ENCODE results near the gene MBNL1. TPM values are rescaled to one million over a fixed set of nuclear protein-coding genes. Genes with fewer than 3 reads are reported as not detected.
A peak's percentile ranks its signal among the peaks of the same experiment; 100 is the strongest.

The MBNL1 gene
- polyA plus RNA-seq, 1 donor (not counting 4 experiments of a cell fraction or from before 2014, with no cell fraction given): 58.3 TPM

DNA sequence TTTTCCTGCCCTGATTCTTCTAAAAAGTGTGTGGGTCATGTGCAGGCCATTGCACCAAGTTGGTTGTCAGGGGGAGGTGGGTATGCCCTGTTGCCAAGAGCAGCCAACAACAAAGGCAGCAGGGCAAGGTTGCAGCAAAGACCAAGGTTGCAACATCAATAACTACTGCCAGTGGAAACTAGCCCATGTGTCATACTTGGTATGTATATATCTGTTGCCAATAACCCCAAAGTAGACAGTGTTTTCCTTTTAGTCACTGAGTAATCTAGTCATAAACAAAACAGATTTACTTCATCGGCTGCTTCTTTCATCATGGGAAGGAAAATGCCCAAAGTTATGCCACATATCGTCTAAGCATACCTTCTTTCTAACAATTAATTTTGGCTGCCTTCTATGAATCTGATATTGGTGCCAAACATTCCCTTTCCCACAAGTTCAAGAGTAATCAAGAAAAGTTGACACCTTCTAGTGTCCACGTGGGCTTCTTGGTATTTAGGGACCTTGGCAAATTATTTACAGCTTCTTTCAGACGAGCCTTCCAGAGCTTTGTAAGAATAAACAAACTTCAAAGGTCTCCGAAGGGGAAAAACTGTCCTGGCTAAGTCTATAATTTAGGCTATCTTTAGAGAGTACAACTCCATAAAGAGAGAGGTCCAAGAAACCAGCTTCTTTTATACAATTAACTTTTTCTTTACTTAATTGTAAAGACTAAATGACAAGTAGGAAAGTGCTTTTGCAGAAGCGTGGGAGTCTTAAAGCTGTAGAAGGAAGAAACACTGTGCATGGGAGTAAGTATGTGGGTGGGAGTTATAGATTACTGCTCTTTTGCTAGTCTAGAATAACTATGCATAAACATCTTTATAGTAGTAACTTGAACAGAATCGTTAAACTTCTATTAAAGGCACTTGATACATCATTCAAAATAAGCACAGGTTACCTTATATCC, 10.0 kb upstream of the MBNL1 start:
- H3K9me1 ChIP-seq (ENCODE audit: control insufficient read depth, extremely low read depth, insufficient read depth, low read length): no peaks in the 10 kb centered on the region
- H3K4me3 ChIP-seq (ENCODE audit: control insufficient read depth in 2 of 3, extremely low read depth in 1 of 3, insufficient read depth in 2 of 3, low read depth in 1 of 3, low read length in 3 of 3): no peak overlapping the region
- dilution Hi-C loops (cut with MboI; ENCODE audit: extremely low pct_ligation_motif_present, low sequenced_read_pairs): no loop called here
- H3K27me3 ChIP-seq (ENCODE audit: control insufficient read depth, extremely low read depth, insufficient read depth, low read length): no peaks in the 10 kb centered on the region
- H3K27ac ChIP-seq (ENCODE audit: control insufficient read depth, insufficient read depth, low read length): peak overlapping the region; percentile 69
- TF ChIP-seq EZH2 (IDR thresholded peaks at IDR 0.05; ENCODE audit: low read length): no peak
- TF ChIP-seq, protein P1, sequence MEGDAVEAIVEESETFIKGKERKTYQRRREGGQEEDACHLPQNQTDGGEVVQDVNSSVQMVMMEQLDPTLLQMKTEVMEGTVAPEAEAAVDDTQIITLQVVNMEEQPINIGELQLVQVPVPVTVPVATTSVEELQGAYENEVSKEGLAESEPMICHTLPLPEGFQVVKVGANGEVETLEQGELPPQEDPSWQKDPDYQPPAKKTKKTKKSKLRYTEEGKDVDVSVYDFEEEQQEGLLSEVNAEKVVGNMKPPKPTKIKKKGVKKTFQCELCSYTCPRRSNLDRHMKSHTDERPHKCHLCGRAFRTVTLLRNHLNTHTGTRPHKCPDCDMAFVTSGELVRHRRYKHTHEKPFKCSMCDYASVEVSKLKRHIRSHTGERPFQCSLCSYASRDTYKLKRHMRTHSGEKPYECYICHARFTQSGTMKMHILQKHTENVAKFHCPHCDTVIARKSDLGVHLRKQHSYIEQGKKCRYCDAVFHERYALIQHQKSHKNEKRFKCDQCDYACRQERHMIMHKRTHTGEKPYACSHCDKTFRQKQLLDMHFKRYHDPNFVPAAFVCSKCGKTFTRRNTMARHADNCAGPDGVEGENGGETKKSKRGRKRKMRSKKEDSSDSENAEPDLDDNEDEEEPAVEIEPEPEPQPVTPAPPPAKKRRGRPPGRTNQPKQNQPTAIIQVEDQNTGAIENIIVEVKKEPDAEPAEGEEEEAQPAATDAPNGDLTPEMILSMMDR (optimal IDR thresholded peaks at IDR 0.05 in 1 of 3, IDR thresholded peaks at IDR 0.05 in 1 of 3, conservative IDR thresholded peaks at IDR 0.05 in 1 of 3; ENCODE audit: extremely low read depth in 1 of 3, insufficient read depth in 2 of 3, low read length in 3 of 3): no peak
- H4K20me1 ChIP-seq (ENCODE audit: control insufficient read depth, extremely low read depth, insufficient read depth, low read length): no peaks in the 10 kb centered on the region
- H3K4me1 ChIP-seq (ENCODE audit: control insufficient read depth, extremely low read depth, insufficient read depth, low read length): peaks cover 14% of the 10 kb centered on the region
- H3K4me2 ChIP-seq (ENCODE audit: control insufficient read depth, extremely low read depth, insufficient read depth, low read depth, low read length): peak overlapping the region; percentile 79
- H3K9me3 ChIP-seq (ENCODE audit: control insufficient read depth, low read depth, low read length): no peaks in the 10 kb centered on the region
- H2AFZ ChIP-seq (ENCODE audit: control insufficient read depth, low read length): no peak overlapping the region
- H3K79me2 ChIP-seq (ENCODE audit: control insufficient read depth, insufficient read depth, low read length): no peaks in the 10 kb centered on the region
- H3K36me3 ChIP-seq (ENCODE audit: control insufficient read depth in 2 of 2, extremely low read depth in 1 of 2, insufficient read depth in 2 of 2, low read length in 2 of 2): no peaks in the 10 kb centered on the region
- no peak for DNase-seq (ENCODE audit: low read depth, low spot score)
- H3K9ac ChIP-seq (ENCODE audit: control insufficient read depth, extremely low read depth, insufficient read depth, low read length): peak overlapping the region; percentile 48
- peak; percentile 95 for FAIRE-seq

DNA sequence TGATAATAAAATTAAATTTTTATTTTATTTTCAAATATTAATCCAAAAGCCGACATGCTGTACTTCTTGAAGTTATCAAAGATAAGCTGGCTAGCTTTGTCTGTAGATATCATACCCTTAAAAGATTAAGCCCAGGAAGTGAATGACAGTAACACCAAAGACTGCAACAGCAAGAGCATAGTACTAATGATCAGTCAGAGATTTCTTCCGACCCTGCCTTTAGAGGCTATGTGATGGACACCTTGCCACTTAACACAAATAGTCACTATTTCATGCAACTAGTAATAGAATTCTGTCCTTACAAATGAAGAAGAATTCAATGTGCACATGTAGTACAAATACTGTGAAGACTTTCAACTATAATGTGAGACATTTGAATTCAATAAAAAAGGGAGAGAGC, 9.3 kb upstream of the MBNL1 start:
- TF ChIP-seq, protein P1 (optimal IDR thresholded peaks at IDR 0.05 in 1 of 3, IDR thresholded peaks at IDR 0.05 in 1 of 3, conservative IDR thresholded peaks at IDR 0.05 in 1 of 3; ENCODE audit: extremely low read depth in 1 of 3, insufficient read depth in 2 of 3, low read length in 3 of 3): no peak
- no peak for TF ChIP-seq EZH2 (IDR thresholded peaks at IDR 0.05; ENCODE audit: low read length)
- H3K4me2 ChIP-seq (ENCODE audit: control insufficient read depth, extremely low read depth, insufficient read depth, low read depth, low read length): no peak overlapping the region
- H3K9me1 ChIP-seq (ENCODE audit: control insufficient read depth, extremely low read depth, insufficient read depth, low read length): no peaks in the 10 kb centered on the region
- H3K9me3 ChIP-seq (ENCODE audit: control insufficient read depth, low read depth, low read length): no peaks in the 10 kb centered on the region
- FAIRE-seq (no peak), DNase-seq (ENCODE audit: low read depth, low spot score) (no peak)
- no peak overlapping the region for H2AFZ ChIP-seq (ENCODE audit: control insufficient read depth, low read length)
- peaks cover 14% of the 10 kb centered on the region for H3K4me1 ChIP-seq (ENCODE audit: control insufficient read depth, extremely low read depth, insufficient read depth, low read length)
- H3K9ac ChIP-seq (ENCODE audit: control insufficient read depth, extremely low read depth, insufficient read depth, low read length): no peak overlapping the region
- H3K4me3 ChIP-seq (ENCODE audit: control insufficient read depth in 2 of 3, extremely low read depth in 1 of 3, insufficient read depth in 2 of 3, low read depth in 1 of 3, low read length in 3 of 3): no peak overlapping the region
- H3K79me2 ChIP-seq (ENCODE audit: control insufficient read depth, insufficient read depth, low read length): no peaks in the 10 kb centered on the region
- no peaks in the 10 kb centered on the region for H3K36me3 ChIP-seq (ENCODE audit: control insufficient read depth in 2 of 2, extremely low read depth in 1 of 2, insufficient read depth in 2 of 2, low read length in 2 of 2)
- dilution Hi-C loops (cut with MboI; ENCODE audit: extremely low pct_ligation_motif_present, low sequenced_read_pairs): no loop called here
- H3K27me3 ChIP-seq (ENCODE audit: control insufficient read depth, extremely low read depth, insufficient read depth, low read length): no peaks in the 10 kb centered on the region
- H3K27ac ChIP-seq (ENCODE audit: control insufficient read depth, insufficient read depth, low read length): no peak overlapping the region
- no peaks in the 10 kb centered on the region for H4K20me1 ChIP-seq (ENCODE audit: control insufficient read depth, extremely low read depth, insufficient read depth, low read length)
